DMS79 (cell line): Measurements from ENCODE around the gene IFT52.

Experiments used
- DNase-seq: peaks from one replicate; lab custom pipeline; 2025; lab: John Stamatoyannopoulos, UW

Gene IFT52

DNA sequence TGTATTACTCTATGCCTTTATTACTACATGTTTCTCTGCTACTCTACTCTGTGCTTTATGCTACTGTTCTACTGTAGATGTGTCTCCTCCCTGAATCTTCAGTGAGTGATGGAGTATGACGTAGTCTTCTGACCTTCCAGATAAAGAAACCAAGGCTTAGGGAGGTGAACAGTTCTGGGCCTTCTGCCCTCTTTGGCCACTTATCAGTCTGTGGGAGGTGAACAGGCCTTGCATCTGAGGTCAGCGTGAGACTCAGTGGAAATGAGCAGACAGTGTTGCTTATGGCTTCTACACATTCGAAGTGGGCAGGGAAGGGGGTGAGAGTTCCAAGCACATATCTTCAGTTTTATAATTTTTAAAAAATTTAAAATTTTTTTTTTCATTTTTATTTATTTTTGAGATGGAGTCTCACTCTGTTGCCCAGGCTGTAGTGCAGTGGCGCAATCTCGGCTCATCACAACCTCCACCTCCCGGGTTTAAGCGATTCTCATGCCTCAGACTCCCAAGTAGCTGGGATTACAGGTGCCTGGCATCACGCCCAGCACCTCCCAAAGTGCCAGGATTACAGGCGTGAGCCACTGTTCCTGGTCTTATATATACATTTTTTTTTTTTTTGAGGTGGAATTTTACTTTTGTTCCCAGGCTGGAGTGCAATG, 100.3 kb downstream of the IFT52 start:
- DNase-seq: no peak

DNA sequence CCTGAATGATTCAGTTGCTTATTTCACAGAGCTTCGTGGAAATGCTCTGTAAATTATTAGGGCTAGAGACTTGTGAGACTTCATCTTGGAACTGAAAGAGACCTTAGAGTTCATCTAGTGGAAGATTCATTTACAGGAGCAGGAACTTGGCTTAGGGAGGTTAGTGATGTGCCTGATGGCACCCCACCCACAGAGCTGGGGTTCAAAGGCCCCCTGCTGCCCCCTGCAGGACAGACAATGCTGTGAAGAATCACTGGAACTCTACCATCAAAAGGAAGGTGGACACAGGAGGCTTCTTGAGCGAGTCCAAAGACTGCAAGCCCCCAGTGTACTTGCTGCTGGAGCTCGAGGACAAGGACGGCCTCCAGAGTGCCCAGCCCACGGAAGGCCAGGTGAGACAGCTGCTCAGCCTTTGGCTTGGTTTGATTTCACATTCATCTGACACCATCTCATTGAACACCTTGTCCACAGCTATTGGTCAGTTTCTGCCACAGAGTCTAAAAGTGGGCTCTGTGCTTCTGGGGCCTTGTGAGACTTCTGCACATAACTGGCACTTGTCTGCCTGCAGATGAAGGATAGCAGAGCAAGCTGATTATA, 101.3 kb downstream of the IFT52 start:
- DNase-seq: no peak

DNA sequence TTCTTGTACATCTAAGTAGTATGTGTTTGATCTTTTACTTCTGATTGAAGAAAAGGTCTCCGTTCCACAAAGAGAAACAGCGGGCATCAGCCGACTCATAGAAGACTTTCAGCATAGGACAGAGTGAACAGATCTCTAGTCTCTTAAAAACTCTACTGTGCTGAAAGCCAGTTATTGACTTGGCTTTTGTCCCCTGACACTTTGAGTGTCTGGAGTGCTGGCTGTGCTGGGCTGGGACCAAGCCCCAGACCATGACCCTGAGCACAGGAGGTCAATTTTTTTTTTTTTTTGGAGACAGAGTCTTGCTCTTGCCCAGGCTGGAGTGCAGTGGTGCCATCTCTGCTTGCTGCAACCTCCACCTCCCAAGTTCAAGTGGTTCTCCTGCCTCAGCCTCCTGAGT, 104.0 kb downstream of the IFT52 start:
- no peak for DNase-seq

DNA sequence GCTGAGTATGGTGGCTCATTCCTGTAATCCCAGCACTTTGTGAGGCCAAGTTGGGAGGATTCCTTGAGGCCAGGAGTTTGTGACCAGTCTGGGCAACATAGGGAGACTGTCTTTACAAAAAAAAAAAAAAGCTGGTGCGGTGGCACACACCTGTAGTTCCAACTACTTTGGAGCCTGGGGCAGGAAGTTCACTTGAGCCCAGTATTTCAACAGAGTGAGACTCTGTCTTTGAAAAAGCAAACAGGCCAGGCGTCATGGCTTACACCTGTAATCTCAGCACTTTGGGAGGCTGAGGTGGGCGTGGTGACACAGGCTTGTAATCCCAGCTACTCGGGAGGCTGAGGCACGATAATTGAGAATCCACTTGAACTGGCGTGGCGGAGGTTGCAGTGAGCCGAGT, 104.8 kb downstream of the IFT52 start:
- no peak for DNase-seq
